GM12875 (cell line): ENCODE results near the gene MTERF4.

ENCODE experiments used
- H3K4me3 ChIP-seq: one replicate; pipeline ENCODE4 v1.5.1; 2011; ENCODE audit warnings: low read depth, low read length, control low read depth
- CTCF ChIP-seq: IDR thresholded peaks from 2 replicates; pipeline ENCODE4 v1.5.1; 2011; ENCODE audit warnings: low read depth, mild to moderate bottlenecking, control low read depth, inconsistent platforms, low read length, moderate library complexity, borderline replicate concordance; ENCODE audit not compliant: insufficient read depth

Gene MTERF4

DNA sequence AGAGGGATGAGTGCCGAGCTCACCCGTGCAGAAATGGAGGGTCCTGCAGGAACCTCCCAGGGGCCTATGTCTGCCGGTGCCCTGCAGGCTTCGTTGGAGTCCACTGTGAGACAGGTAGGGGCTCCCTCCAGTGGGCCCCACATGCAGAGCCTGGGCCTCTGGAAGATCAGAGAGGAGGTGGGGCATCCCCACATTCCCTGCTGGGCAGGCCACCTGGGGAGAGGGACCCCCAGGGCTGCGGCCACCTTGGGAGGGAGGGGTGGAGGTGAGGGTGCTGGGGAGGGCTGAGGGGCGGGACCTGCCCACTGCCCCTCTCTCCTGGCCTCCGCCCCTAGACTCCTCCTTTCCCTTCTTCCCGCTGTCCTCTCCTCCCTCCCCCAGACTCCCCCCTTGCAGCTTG lies 38.5 kb downstream of the MTERF4 start:
- TF ChIP-seq CTCF: 0 out of 2 replicates have a peak, but pooled peaks have one; percentile 23
- H3K4me3 ChIP-seq: no peak overlapping the region

DNA sequence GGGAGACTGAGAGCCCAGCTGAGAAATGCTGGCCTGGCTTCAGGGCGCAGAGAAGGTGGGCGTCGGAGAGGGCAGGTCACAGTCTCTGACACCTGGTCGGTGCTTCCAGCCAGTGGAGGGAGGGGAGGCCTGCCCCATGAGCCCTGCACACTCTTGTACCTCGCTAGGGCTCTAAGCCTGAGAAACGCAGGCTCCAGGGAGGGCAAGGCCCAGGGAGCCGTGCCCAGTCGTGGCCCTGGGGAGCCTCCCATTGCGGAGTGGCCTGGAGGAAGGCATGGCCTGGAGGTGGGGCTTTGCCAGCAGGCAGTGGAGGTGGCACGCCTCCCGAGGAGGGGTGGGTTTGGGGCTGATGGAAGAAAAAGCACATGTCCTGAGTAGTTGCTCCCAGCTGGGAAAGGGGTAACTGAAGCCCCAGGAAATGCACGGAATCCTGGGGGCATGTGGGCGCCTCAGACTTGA lies 39.0 kb downstream of the MTERF4 start:
- no peak for TF ChIP-seq CTCF
- H3K4me3 ChIP-seq: no peak overlapping the region

DNA sequence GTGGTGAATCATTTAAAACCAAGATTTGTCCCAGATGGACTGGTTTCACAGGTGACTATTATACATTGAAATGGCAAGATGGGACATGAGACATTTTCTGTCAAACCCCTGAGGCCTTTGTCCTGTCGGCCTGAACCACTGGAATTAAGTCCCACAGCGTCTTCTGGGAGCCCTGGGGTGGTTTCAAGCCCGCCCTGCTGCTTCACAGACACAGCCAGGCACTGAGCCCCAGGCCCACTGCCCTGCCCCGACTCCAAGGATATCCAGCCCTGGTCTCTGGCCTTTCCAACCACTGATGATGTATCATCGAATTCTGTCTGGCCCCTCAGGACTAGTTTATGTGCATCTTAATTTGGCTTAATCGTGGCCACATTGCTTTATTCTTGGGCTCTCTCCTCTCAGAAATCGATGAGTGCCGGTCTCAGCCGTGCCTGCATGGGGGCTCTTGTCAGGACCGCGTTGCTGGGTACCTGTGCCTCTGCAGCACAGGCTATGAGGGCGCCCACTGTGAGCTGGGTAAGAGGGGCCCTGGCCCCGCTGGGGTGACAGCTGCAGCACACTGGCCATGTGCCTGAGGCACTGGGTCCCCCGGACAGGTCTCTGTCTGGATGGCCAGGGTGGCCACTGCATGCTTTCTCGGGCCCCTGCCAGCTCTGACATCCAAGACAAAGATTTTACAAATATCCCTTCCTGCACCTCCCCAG lies 39.5 kb downstream of the MTERF4 start:
- no peak overlapping the region for H3K4me3 ChIP-seq
- TF ChIP-seq CTCF: no peak

DNA sequence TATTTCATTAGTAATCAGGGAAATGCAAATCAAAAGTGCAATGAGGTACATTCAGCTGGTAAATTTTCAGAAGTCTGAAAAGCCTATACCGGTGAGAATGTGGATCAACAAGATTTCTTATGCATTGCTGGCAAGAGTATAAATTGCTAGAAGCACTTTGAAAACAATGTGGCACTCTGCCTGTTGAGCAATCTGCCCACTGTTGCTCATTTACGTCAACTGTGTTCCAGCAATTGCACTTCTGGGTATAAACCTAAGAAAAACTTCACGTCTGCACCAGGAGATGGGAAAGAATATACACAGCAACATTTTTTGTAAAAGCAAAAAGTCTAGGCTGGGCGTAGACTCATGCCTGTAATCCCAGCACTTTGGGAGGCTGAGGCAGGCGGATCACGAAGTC lies 40.8 kb downstream of the MTERF4 start:
- TF ChIP-seq CTCF: no peak
- H3K4me3 ChIP-seq: no peak overlapping the region

- TF ChIP-seq CTCF: no peak
- H3K4me3 ChIP-seq: no peak overlapping the region
These were observed 48.4 kb downstream of the MTERF4 start for GRCh38 chr2:241053576-241054251.

DNA sequence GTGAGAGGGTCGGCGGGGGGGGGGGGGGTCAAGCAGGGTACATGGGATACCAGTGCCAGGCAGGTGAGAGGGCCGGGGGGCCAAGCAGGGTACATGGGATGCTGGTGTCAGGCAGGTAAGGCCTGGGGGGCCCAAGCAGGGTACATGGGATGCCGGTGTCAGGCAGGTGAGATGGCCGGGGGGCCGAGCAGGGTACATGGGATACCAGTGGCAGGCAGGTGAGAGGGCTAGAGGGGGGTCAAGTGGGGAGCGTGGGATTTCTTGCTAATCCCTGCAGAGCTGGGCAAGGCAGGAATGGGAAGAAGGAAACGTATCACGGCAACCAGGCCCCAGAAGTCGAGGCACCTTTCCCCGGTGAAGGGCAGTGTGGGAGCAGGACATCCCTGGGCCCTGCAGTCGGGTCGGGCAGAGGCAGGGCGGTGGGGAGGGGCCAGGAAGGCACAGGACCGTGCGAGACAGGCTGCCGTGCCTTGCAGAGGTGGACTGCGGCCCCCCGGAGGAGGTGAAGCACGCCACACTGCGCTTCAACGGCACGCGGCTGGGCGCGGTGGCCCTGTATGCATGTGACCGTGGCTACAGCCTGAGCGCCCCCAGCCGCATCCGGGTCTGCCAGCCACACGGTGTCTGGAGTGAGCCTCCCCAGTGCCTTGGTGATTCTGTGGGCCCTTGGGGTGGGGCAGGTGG lies 49.3 kb downstream of the MTERF4 start:
- no peak for TF ChIP-seq CTCF
- no peak overlapping the region for H3K4me3 ChIP-seq
